OCI-LY7 (cell line): ENCODE results near the gene GPD1L.

Source experiments
- CTCF ChIP-seq: fragments of 200-600 bp; sonication (generic); conservative IDR thresholded peaks from 2 replicates; pipeline ENCODE4 v1.5.1; 2014; ENCODE audit warnings: mild to moderate bottlenecking, antibody characterized with exemption, low read length, moderate library complexity, mixed read lengths
- EZH2phosphoT487 ChIP-seq: fragments of 200-600 bp; sonication (generic); IDR thresholded peaks from 2 replicates; pipeline ENCODE4 v1.6.1; 2018; ENCODE audit warnings: low read depth, borderline replicate concordance, mild to moderate bottlenecking, mixed run types, antibody characterized with exemption, low read length, moderate library complexity, mixed read lengths

- TF ChIP-seq CTCF: no peak
- TF ChIP-seq EZH2phosphoT487: no peak
Measured at GRCh38 chr3:32097768-32098167, 8.7 kb upstream of the GPD1L start.
